HepG2 (cell line): ENCODE data around the gene MAFF. TPM values are rescaled to one million over a fixed set of nuclear protein-coding genes. Genes with fewer than 3 reads are reported as not detected.

Source experiments
- AGO2 ChIP-seq: fragments of 200-400 bp; formaldehyde crosslinking; optimal IDR thresholded peaks from 2 replicates; pipeline ENCODE3; 2017; ENCODE audit warnings: mild to moderate bottlenecking, low read depth, low read length, moderate library complexity
- BRD4 ChIP-seq: sonication (generic); formaldehyde crosslinking; IDR thresholded peaks from 2 replicates; pipeline ENCODE4 v1.4.0; 2020; ENCODE audit warnings: missing genetic modification reagents
- CCDC6 ChIP-seq: sonication (generic); formaldehyde crosslinking; IDR thresholded peaks from 2 replicates; pipeline ENCODE4 v1.8.1; 2022; ENCODE audit warnings: mild to moderate bottlenecking, missing genetic modification reagents, moderate library complexity
- CEBPB ChIP-seq: IDR thresholded peaks from 2 replicates; pipeline ENCODE4 v1.6.1; 2011; ENCODE audit warnings: low read depth, low read length, improper control_type of control experiment, borderline replicate concordance
- CEBPG ChIP-seq: IDR thresholded peaks from 2 replicates; pipeline ENCODE4 v1.6.1; 2016
- GATAD2A ChIP-seq: IDR thresholded peaks from 2 replicates; pipeline ENCODE4 v1.6.1; 2016
- HMG20A ChIP-seq: IDR thresholded peaks from 2 replicates; pipeline ENCODE4 v1.6.1; 2016; ENCODE audit warnings: borderline replicate concordance
- ISX ChIP-seq: sonication (generic); formaldehyde crosslinking; conservative IDR thresholded peaks from 2 replicates; pipeline ENCODE4 v1.5.0; 2020; ENCODE audit warnings: missing genetic modification reagents
- MYNN ChIP-seq: sonication (generic); formaldehyde crosslinking; IDR thresholded peaks from 2 replicates; pipeline ENCODE4 v1.4.0; 2020; ENCODE audit warnings: mild to moderate bottlenecking, low read depth, missing genetic modification reagents
- NR2F2 ChIP-seq: IDR thresholded peaks from 2 replicates; pipeline ENCODE4 v1.6.1; 2012; ENCODE audit warnings: low read depth, inconsistent platforms, borderline replicate concordance
- NRL ChIP-seq: sonication (generic); formaldehyde crosslinking; IDR thresholded peaks from 2 replicates; pipeline ENCODE4 v1.5.0; 2020; ENCODE audit warnings: missing genetic modification reagents, mild to moderate bottlenecking, moderate library complexity, borderline replicate concordance
- PITX1 ChIP-seq: sonication (generic); formaldehyde crosslinking; IDR thresholded peaks from 2 replicates; pipeline ENCODE4 v1.5.1; 2020; ENCODE audit warnings: mild to moderate bottlenecking, missing genetic modification reagents
- RARA ChIP-seq: IDR thresholded peaks from 2 replicates; pipeline ENCODE4 v1.6.1; 2016; ENCODE audit warnings: missing genetic modification reagents, missing compliant biosample characterization
- RFX1 ChIP-seq: fragments of 450-650 bp; IDR thresholded peaks from 2 replicates; pipeline ENCODE4 v1.6.1; 2017
- RFX5 ChIP-seq: IDR thresholded peaks from 2 replicates; pipeline ENCODE4 v1.6.1; 2011; ENCODE audit warnings: low read depth, low read length, improper control_type of control experiment
- ZFP62 ChIP-seq: sonication (generic); formaldehyde crosslinking; IDR thresholded peaks from 2 replicates; pipeline ENCODE4 v1.4.0; 2020; ENCODE audit warnings: missing genetic modification reagents
- ZNF180 ChIP-seq: sonication (generic); formaldehyde crosslinking; IDR thresholded peaks from 2 replicates; pipeline ENCODE4 v1.4.0; 2020; ENCODE audit warnings: low read depth, missing genetic modification reagents, borderline replicate concordance
- ZNF556 ChIP-seq: sonication (generic); formaldehyde crosslinking; IDR thresholded peaks from 2 replicates; pipeline ENCODE4 v1.4.0; 2020; ENCODE audit warnings: mild to moderate bottlenecking, missing genetic modification reagents, borderline replicate concordance
- ZNF766 ChIP-seq: sonication (generic); formaldehyde crosslinking; IDR thresholded peaks from 2 replicates; pipeline ENCODE4 v1.5.0; 2020; ENCODE audit warnings: missing genetic modification reagents, borderline replicate concordance
- ZSCAN20 ChIP-seq: sonication (generic); formaldehyde crosslinking; IDR thresholded peaks from 2 replicates; pipeline ENCODE4 v1.4.0; 2020; ENCODE audit warnings: missing genetic modification reagents, mild to moderate bottlenecking, borderline replicate concordance
- polyA plus RNA-seq, 8 experiments: library from polyadenylated mRNA; depleted of rRNA in 3 of 8; stranded (reverse) in 7 of 8; unstranded in 1 of 8; fragments of >200 nt; fragmentation: Illumina TruSeq in 4 of 8; extraction: Trizol in 4 of 8; gene quantifications; 2 replicates each; pipeline versions ENCODE4 v1.2.1 to v1.2.3, GENCODE V29; 2011 to 2016; ENCODE audit warnings: low read depth in 4 of 8, missing spikeins in 1 of 8, mixed read lengths in 1 of 8; ENCODE audit not compliant: insufficient read depth in 1 of 8
- total RNA-seq, 5 experiments: library from RNA; depleted of rRNA; stranded (reverse); fragments of >200 nt; fragmentation: Illumina TruSeq; extraction: Trizol; gene quantifications; 2 replicates each; pipeline ENCODE4 v1.2.3, GENCODE V29; 2016; ENCODE audit warnings: low read depth in 1 of 5
- TF ChIP-seq, protein P1 (sequence below): sonication (generic); formaldehyde crosslinking; conservative IDR thresholded peaks from 2 replicates; pipeline ENCODE4 v1.8.1; 2023; ENCODE audit warnings: missing genetic modification reagents
- TF ChIP-seq, protein P2 (sequence below): IDR thresholded peaks from 2 replicates; pipeline ENCODE4 v1.6.1; 2016; ENCODE audit warnings: low read depth
- TF ChIP-seq, protein P3 (sequence below): sonication (generic); formaldehyde crosslinking; IDR thresholded peaks from 2 replicates; pipeline ENCODE4 v1.4.0; 2020; ENCODE audit warnings: missing genetic modification reagents, borderline replicate concordance
- TF ChIP-seq, protein P4 (sequence below): sonication (generic); formaldehyde crosslinking; IDR thresholded peaks from 2 replicates; pipeline ENCODE4 v1.8.0; 2022; ENCODE audit warnings: low read depth, missing genetic modification reagents

MAFF gene
- total and polyA plus RNA-seq, 2 of the 13 experiments (the other 11 are each of a cell fraction or from before 2014, with no cell fraction given), result 5.4 to 14.3 TPM

DNA sequence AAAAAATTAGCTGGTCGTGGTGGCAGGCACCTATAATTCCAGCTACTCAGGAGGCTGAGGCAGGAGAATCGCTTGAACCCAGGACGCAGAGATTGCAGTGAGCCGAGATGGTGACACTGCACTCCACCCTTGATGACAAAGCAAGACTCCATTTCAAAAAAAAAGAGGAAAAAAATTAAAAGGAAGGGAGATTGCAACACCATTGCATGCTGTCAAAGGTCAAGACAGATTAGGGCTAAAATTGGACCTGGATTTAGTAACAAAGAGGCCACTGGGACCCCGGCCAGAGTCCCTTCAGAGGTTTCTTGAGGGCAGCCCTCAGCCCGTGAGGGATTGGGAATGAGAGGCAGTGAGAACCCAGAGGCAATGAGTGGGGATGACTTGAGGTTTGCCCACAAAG, 8.2 kb upstream of the MAFF start (continued):
- TF ChIP-seq, protein P1, sequence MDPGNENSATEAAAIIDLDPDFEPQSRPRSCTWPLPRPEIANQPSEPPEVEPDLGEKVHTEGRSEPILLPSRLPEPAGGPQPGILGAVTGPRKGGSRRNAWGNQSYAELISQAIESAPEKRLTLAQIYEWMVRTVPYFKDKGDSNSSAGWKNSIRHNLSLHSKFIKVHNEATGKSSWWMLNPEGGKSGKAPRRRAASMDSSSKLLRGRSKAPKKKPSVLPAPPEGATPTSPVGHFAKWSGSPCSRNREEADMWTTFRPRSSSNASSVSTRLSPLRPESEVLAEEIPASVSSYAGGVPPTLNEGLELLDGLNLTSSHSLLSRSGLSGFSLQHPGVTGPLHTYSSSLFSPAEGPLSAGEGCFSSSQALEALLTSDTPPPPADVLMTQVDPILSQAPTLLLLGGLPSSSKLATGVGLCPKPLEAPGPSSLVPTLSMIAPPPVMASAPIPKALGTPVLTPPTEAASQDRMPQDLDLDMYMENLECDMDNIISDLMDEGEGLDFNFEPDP, result no peak
- TF ChIP-seq RFX5 (no peak), AGO2 (no peak), RARA (CRISPR knock-in tag) (peak; percentile 52), ZNF766 (CRISPR knock-in tag) (peak; percentile 84; the same call in 1 of the 2 replicates), ZNF180 (CRISPR knock-in tag) (no peak), ZFP62 (CRISPR knock-in tag) (no peak), CEBPB (peak; percentile 86), HMG20A (peak; percentile 25; the same call in 1 of the 2 replicates), ISX (CRISPR knock-in tag) (no peak), CCDC6 (CRISPR knock-in tag) (no peak), RFX1 (no peak), BRD4 (CRISPR knock-in tag) (no peak), ZSCAN20 (no peak), ZNF556 (CRISPR knock-in tag) (no peak), NRL (CRISPR knock-in tag) (no peak), NR2F2 (peak; percentile 85; the same call in 1 of the 2 replicates), MYNN (CRISPR knock-in tag) (no peak), PITX1 (peak; percentile 52; the same call in 1 of the 2 replicates), GATAD2A (CRISPR knock-in tag) (peak; percentile 44), CEBPG (CRISPR knock-in tag) (peak; percentile 88)
- TF ChIP-seq, protein P2, sequence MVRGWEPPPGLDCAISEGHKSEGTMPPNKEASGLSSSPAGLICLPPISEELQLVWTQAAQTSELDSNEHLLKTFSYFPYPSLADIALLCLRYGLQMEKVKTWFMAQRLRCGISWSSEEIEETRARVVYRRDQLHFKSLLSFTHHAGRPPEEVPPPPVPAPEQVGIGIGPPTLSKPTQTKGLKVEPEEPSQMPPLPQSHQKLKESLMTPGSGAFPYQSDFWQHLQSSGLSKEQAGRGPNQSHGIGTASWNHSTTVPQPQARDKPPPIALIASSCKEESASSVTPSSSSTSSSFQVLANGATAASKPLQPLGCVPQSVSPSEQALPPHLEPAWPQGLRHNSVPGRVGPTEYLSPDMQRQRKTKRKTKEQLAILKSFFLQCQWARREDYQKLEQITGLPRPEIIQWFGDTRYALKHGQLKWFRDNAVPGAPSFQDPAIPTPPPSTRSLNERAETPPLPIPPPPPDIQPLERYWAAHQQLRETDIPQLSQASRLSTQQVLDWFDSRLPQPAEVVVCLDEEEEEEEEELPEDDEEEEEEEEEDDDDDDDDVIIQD (CRISPR knock-in tag), result no peak
- TF ChIP-seq, protein P3, sequence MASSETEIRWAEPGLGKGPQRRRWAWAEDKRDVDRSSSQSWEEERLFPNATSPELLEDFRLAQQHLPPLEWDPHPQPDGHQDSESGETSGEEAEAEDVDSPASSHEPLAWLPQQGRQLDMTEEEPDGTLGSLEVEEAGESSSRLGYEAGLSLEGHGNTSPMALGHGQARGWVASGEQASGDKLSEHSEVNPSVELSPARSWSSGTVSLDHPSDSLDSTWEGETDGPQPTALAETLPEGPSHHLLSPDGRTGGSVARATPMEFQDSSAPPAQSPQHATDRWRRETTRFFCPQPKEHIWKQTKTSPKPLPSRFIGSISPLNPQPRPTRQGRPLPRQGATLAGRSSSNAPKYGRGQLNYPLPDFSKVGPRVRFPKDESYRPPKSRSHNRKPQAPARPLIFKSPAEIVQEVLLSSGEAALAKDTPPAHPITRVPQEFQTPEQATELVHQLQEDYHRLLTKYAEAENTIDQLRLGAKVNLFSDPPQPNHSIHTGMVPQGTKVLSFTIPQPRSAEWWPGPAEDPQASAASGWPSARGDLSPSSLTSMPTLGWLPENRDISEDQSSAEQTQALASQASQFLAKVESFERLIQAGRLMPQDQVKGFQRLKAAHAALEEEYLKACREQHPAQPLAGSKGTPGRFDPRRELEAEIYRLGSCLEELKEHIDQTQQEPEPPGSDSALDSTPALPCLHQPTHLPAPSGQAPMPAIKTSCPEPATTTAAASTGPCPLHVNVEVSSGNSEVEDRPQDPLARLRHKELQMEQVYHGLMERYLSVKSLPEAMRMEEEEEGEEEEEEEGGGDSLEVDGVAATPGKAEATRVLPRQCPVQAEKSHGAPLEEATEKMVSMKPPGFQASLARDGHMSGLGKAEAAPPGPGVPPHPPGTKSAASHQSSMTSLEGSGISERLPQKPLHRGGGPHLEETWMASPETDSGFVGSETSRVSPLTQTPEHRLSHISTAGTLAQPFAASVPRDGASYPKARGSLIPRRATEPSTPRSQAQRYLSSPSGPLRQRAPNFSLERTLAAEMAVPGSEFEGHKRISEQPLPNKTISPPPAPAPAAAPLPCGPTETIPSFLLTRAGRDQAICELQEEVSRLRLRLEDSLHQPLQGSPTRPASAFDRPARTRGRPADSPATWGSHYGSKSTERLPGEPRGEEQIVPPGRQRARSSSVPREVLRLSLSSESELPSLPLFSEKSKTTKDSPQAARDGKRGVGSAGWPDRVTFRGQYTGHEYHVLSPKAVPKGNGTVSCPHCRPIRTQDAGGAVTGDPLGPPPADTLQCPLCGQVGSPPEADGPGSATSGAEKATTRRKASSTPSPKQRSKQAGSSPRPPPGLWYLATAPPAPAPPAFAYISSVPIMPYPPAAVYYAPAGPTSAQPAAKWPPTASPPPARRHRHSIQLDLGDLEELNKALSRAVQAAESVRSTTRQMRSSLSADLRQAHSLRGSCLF (CRISPR knock-in tag), result no peak
- TF ChIP-seq, protein P4, sequence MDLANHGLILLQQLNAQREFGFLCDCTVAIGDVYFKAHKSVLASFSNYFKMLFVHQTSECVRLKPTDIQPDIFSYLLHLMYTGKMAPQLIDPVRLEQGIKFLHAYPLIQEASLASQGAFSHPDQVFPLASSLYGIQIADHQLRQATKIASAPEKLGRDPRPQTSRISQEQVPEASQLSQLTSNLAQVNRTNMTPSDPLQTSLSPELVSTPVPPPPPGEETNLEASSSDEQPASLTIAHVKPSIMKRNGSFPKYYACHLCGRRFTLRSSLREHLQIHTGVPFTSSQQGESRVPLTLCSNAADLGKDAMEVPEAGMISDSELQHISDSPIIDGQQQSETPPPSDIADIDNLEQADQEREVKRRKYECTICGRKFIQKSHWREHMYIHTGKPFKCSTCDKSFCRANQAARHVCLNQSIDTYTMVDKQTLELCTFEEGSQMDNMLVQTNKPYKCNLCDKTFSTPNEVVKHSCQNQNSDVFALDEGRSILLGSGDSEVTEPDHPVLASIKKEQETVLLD (CRISPR knock-in tag), result no peak
